HepG2 (cell line): Measurements from ENCODE around the gene SCUBE1. TPM values are rescaled to one million over a fixed set of nuclear protein-coding genes. Genes with fewer than 3 reads are reported as not detected.

Experiments
- ATAC-seq: fragments of 200-7000 bp; cut with Tn5 transposase; 3 replicates; pipeline ENCODE4 v1.9.1; 2020; ENCODE audit warnings: mild to moderate bottlenecking, moderate library complexity
- BruUV-seq: library from RNA; stranded (reverse); fragments of 400-500 nt; replicated peaks from 2 replicates; lab custom pipeline; 2021; lab: Mats Ljungman, UMichigan
- CTCF ChIA-PET: fragments of 300-600 bp; formaldehyde crosslinking; extraction: SDS; loops from one replicate; lab custom pipeline; 2021; ENCODE audit warnings: low total read pairs, inconsistent platforms, low intra/inter-chr PET ratio; lab: Yijun Ruan, JAX
- POLR2A ChIA-PET: fragments of 350-600 bp; sonication (Branson Sonifier 250); formaldehyde crosslinking; loops from one replicate; lab custom pipeline; 2020; ENCODE audit warnings: antibody characterized with exemption, inconsistent platforms; lab: Yijun Ruan, JAX
- DNase-seq: peaks from one replicate; pipeline ENCODE4 v3.0.0-alpha.2; 2015; ENCODE audit warnings: low spot score
- FAIRE-seq: peaks from 3 replicates; lab custom pipeline; 2011; peaks lifted over from hg19 to GRCh38; lab: Jason Lieb, UNC
- H2AFZ ChIP-seq: one replicate; pipeline ENCODE4 v1.6.1; 2011; ENCODE audit warnings: low read length, inconsistent platforms
- H3K27ac ChIP-seq: fragments of 300-600 bp; 3 replicates; pipeline ENCODE4 v1.8.0; 2011; ENCODE audit warnings: mixed run types, mild to moderate bottlenecking, mixed read lengths, low read length, inconsistent platforms; ENCODE audit not compliant: insufficient read depth; ENCODE audit errors: extremely low read length
- H3K27me3 ChIP-seq, 2 experiments: fragments of 200-600 bp in 1 of 2; 2 replicates in 1 of 2; 3 replicates in 1 of 2; pipeline versions ENCODE4 v1.6.0 to v1.8.0; 2011; ENCODE audit warnings: low read length in 2 of 2, mild to moderate bottlenecking in 2 of 2, moderate library complexity in 2 of 2, inconsistent platforms in 1 of 2; ENCODE audit not compliant: insufficient read depth in 2 of 2, control insufficient read depth in 1 of 2
- H3K36me3 ChIP-seq, 2 experiments: fragments of 200-600 bp in 1 of 2; replicated peaks in 1 of 2; 2 replicates in 1 of 2; 3 replicates in 1 of 2; pipeline versions ENCODE4 v1.5.1 to v1.8.0; 2011; ENCODE audit warnings: low read length in 2 of 2, inconsistent platforms in 1 of 2; ENCODE audit not compliant: insufficient read depth in 2 of 2, control insufficient read depth in 1 of 2
- H3K4me1 ChIP-seq: 2 replicates; pipeline ENCODE4 v1.5.1; 2012; ENCODE audit warnings: low read length, inconsistent platforms; ENCODE audit not compliant: insufficient read depth
- H3K4me2 ChIP-seq: 2 replicates; pipeline ENCODE4 v1.6.0; 2011; ENCODE audit warnings: low read depth, low read length, inconsistent platforms
- H3K4me3 ChIP-seq, 3 experiments: fragments of 200-600 bp in 1 of 3; sonication (generic), shearing (Covaris generic) in 1 of 3; replicated peaks in 1 of 3; 2 replicates each; pipeline ENCODE4 v1.5.1; 2011 to 2016; ENCODE audit warnings: low read length in 3 of 3, inconsistent platforms in 2 of 3, low read depth in 2 of 3, mild to moderate bottlenecking in 2 of 3, control low read depth in 1 of 3, mixed read lengths in 1 of 3; ENCODE audit not compliant: insufficient read depth in 1 of 3
- H3K79me2 ChIP-seq: one replicate; pipeline ENCODE4 v1.6.1; 2011; ENCODE audit warnings: low read length, inconsistent platforms; ENCODE audit not compliant: insufficient read depth
- H3K9ac ChIP-seq: 2 replicates; pipeline ENCODE4 v1.6.0; 2011; ENCODE audit warnings: mild to moderate bottlenecking, low read depth, low read length, inconsistent platforms; ENCODE audit not compliant: insufficient read depth
- H3K9me3 ChIP-seq: 2 replicates; pipeline ENCODE4 v1.5.1; 2012; ENCODE audit warnings: mild to moderate bottlenecking, low read length
- H4K20me1 ChIP-seq: 2 replicates; pipeline ENCODE4 v1.6.0; 2011; ENCODE audit warnings: inconsistent platforms, mild to moderate bottlenecking, low read length, moderate library complexity; ENCODE audit not compliant: insufficient read depth
- ATF7-NPFF ChIP-seq: sonication (generic); formaldehyde crosslinking; IDR thresholded peaks from 2 replicates; pipeline ENCODE4 v1.8.1; 2023; ENCODE audit warnings: mild to moderate bottlenecking, low read depth, missing genetic modification reagents, moderate library complexity
- EP300 ChIP-seq, 3 experiments: sonication (generic) in 1 of 3; formaldehyde crosslinking in 1 of 3; IDR thresholded peaks; 2 replicates each; pipeline versions ENCODE4 v1.5.1 to v1.6.1; 2011 to 2020; ENCODE audit warnings: low read depth in 2 of 3, low read length in 2 of 3, borderline replicate concordance in 1 of 3, improper control_type of control experiment in 1 of 3, mild to moderate bottlenecking in 1 of 3, missing genetic modification reagents in 1 of 3, moderate library complexity in 1 of 3
- FOXK1 ChIP-seq: sonication (generic); formaldehyde crosslinking; IDR thresholded peaks from 2 replicates; pipeline ENCODE4 v1.4.0; 2020; ENCODE audit warnings: low read depth, missing genetic modification reagents, borderline replicate concordance
- GATAD1 ChIP-seq: IDR thresholded peaks from 2 replicates; pipeline ENCODE4 v1.6.1; 2016; ENCODE audit warnings: missing genetic modification reagents, missing compliant biosample characterization
- GTF2F1 ChIP-seq: fragments of 150-350 bp; IDR thresholded peaks from 2 replicates; pipeline ENCODE4 v1.6.1; 2014; ENCODE audit warnings: low read length
- KLF13 ChIP-seq: sonication (generic); formaldehyde crosslinking; IDR thresholded peaks from 2 replicates; pipeline ENCODE4 v1.4.0; 2020; ENCODE audit warnings: mild to moderate bottlenecking, missing genetic modification reagents
- PCBP1 ChIP-seq: fragments of 200-400 bp; formaldehyde crosslinking; IDR thresholded peaks from 2 replicates; pipeline ENCODE4 v1.6.1; 2017; ENCODE audit warnings: mild to moderate bottlenecking, low read depth, low read length, borderline replicate concordance
- PHF5A ChIP-seq: IDR thresholded peaks from one replicate; pipeline ENCODE4 v1.6.1; 2018; ENCODE audit warnings: low read depth, missing genetic modification reagents; ENCODE audit not compliant: unreplicated experiment
- RELA ChIP-seq: sonication (generic); formaldehyde crosslinking; IDR thresholded peaks from 2 replicates; pipeline ENCODE4 v1.4.0; 2020; ENCODE audit warnings: missing genetic modification reagents
- ZNF616 ChIP-seq: sonication (generic); formaldehyde crosslinking; IDR thresholded peaks from 2 replicates; pipeline ENCODE4 v1.5.0; 2020; ENCODE audit warnings: low read depth, mild to moderate bottlenecking, missing genetic modification reagents
- ZNF839 ChIP-seq: sonication (generic); formaldehyde crosslinking; IDR thresholded peaks from 2 replicates; pipeline ENCODE4 v1.4.0; 2020; ENCODE audit warnings: missing genetic modification reagents, mild to moderate bottlenecking, borderline replicate concordance
- WGBS: methylation state at CpG from one replicate; pipeline ENCODE4 v1.1.6; 2017; ENCODE audit warnings: low lambda C conversion rate; 5-methylcytosine and 5-hydroxymethylcytosine counted together
- in situ Hi-C: cut with HindIII; loops from 2 replicates; pipeline ENCODE4 v1.10.0; 2017; ENCODE audit warnings: low pct_unique_long_range_greater_than_20kb; ENCODE audit not compliant: extremely low pct_ligation_motif_present
- intact Hi-C: fragments of 100-400 bp; cut with micrococcal nuclease; formaldehyde crosslinking; loops from one replicate; pipeline ENCODE4 v1.10.0; 2022; ENCODE audit not compliant: unreplicated experiment
- polyA plus RNA-seq, 8 experiments: library from polyadenylated mRNA; depleted of rRNA in 3 of 8; stranded (reverse) in 7 of 8; unstranded in 1 of 8; fragments of >200 nt; fragmentation: Illumina TruSeq in 4 of 8; extraction: Trizol in 4 of 8; gene quantifications; 2 replicates each; pipeline versions ENCODE4 v1.2.1 to v1.2.3, GENCODE V29; 2011 to 2016; ENCODE audit warnings: low read depth in 4 of 8, missing spikeins in 1 of 8, mixed read lengths in 1 of 8; ENCODE audit not compliant: insufficient read depth in 1 of 8
- total RNA-seq, 5 experiments: library from RNA; depleted of rRNA; stranded (reverse); fragments of >200 nt; fragmentation: Illumina TruSeq; extraction: Trizol; gene quantifications; 2 replicates each; pipeline ENCODE4 v1.2.3, GENCODE V29; 2016; ENCODE audit warnings: low read depth in 1 of 5

Gene SCUBE1
- total and polyA plus RNA-seq, 2 of the 13 experiments (the other 11 are each of a cell fraction or from before 2014, with no cell fraction given): under 0.01 to 0.05 TPM

- Histone ChIP-seq H3K27ac (no peak overlapping the region), H3K9ac (no peak overlapping the region), H3K4me2 (no peak overlapping the region), H3K79me2 (no peaks in the 10 kb centered on the region), H3K4me3 (no peak overlapping the region), H3K4me1 (peaks cover 24% of the 10 kb centered on the region), H3K9me3 (no peaks in the 10 kb centered on the region), H3K27me3 (peaks cover 6 to 30% of the 10 kb centered on the region in 2 experiments; a peak in 3 of 5 replicates), H3K36me3 (no peaks in the 10 kb centered on the region), H4K20me1 (no peaks in the 10 kb centered on the region), H2AFZ (no peak overlapping the region)
- ATAC-seq (no peak; the same call in 2 of the 3 replicates), DNase-seq (no peak), FAIRE-seq (no peak)
- in situ Hi-C loops (no loop called here), intact Hi-C loops (no loop called here)
- CTCF ChIA-PET: no interaction called here
- POLR2A ChIA-PET: interaction anchor here (0.7 kb wide), 1 partner anchor 39 kb away, joined by 3 read pairs; no protein-coding TSS in a partner anchor
- no peak for TF ChIP-seq GTF2F1
- TF ChIP-seq GATAD1 (CRISPR knock-in tag): no peak
- TF ChIP-seq EP300 (IDR thresholded peaks at IDR 0.05; ENCODE audit: low read depth in 2 of 2, low read length in 2 of 2): no peak
- no peak for TF ChIP-seq EP300 (CRISPR knock-in tag; IDR thresholded peaks at IDR 0.05; ENCODE audit: borderline replicate concordance)
- TF ChIP-seq KLF13: no peak
- no peak for TF ChIP-seq RELA (CRISPR knock-in tag)
- no peak for TF ChIP-seq ZNF839
- no peak for TF ChIP-seq PCBP1
- no peak for TF ChIP-seq ATF7-NPFF (CRISPR knock-in tag)
- TF ChIP-seq PHF5A: no peak
- no peak for TF ChIP-seq FOXK1 (CRISPR knock-in tag)
- TF ChIP-seq ZNF616 (CRISPR knock-in tag): no peak
- 14% methylated on average over 5 of the region's 6 CpGs for WGBS
- BruUV-seq: no TSS peak
Measured at GRCh38 chr22:43148581-43148980, 194.6 kb downstream of the SCUBE1 start.
